ENCODE measurements around the gene ZNF445. TPM values are rescaled to one million over a fixed set of nuclear protein-coding genes. Genes with fewer than 3 reads are reported as not detected.
"Not testable (repeated sequence)": the region's sequence is repeated elsewhere in the genome, so short reads cannot be mapped to it uniquely, and the experiment has no call there.

The ZNF445 gene
- total RNA-seq, 1 donor from 2014 or later, result 16.7 TPM

GRCh38 chr3:44415421-44415820, 62.0 kb downstream of the ZNF445 start:
- DNase-seq (ENCODE audit: low spot score), result no peak
- intact Hi-C loops (cut with DNase I), result no loop called here

GRCh38 chr3:44414517-44415090, 62.9 kb downstream of the ZNF445 start:
- no peak for DNase-seq (ENCODE audit: low spot score)
- intact Hi-C loops (cut with DNase I), result no loop called here

- no peak for DNase-seq (ENCODE audit: low spot score)
- intact Hi-C loops (cut with DNase I), result no loop called here
Measured at GRCh38 chr3:44412365-44412764, 65.1 kb downstream of the ZNF445 start.

GRCh38 chr3:44411031-44411645, 66.3 kb downstream of the ZNF445 start:
- intact Hi-C loops (cut with DNase I), result no loop called here
- no peak for DNase-seq (ENCODE audit: low spot score)

- intact Hi-C loops (cut with DNase I), result no loop called here
- DNase-seq (ENCODE audit: low spot score), result no peak
Measured at GRCh38 chr3:44409640-44410410, 67.6 kb downstream of the ZNF445 start.

GRCh38 chr3:44402548-44402947, 74.9 kb downstream of the ZNF445 start:
- intact Hi-C loops (cut with DNase I), result no loop called here
- no peak for DNase-seq (ENCODE audit: low spot score)

- DNase-seq (ENCODE audit: low spot score), result no peak
- intact Hi-C loops (cut with DNase I), result no loop called here
Measured at GRCh38 chr3:44400771-44401170, 76.7 kb downstream of the ZNF445 start.

GRCh38 chr3:44398853-44399252, 78.6 kb downstream of the ZNF445 start:
- no peak for DNase-seq (ENCODE audit: low spot score)
- intact Hi-C loops (cut with DNase I), result no loop called here

GRCh38 chr3:44398271-44398670, 79.2 kb downstream of the ZNF445 start:
- DNase-seq (ENCODE audit: low spot score); intact Hi-C loops (cut with DNase I): not testable (repeated sequence)

GRCh38 chr3:44396200-44397171, 81.0 kb downstream of the ZNF445 start:
- DNase-seq (ENCODE audit: low spot score), result no peak
- intact Hi-C loops (cut with DNase I), result no loop called here

GRCh38 chr3:44395714-44396113, 81.8 kb downstream of the ZNF445 start:
- no peak for DNase-seq (ENCODE audit: low spot score)
- intact Hi-C loops (cut with DNase I), result no loop called here

- no peak for DNase-seq (ENCODE audit: low spot score)
- intact Hi-C loops (cut with DNase I), result no loop called here
Measured at GRCh38 chr3:44392489-44392888, 85.0 kb downstream of the ZNF445 start.

- intact Hi-C loops (cut with DNase I), result no loop called here
- DNase-seq (ENCODE audit: low spot score), result no peak
Measured at GRCh38 chr3:44387404-44387803, 90.1 kb downstream of the ZNF445 start.

Other genes with a start within 250 kb of the ZNF445 start
- gene TOPAZ1, start 235.8 kb downstream of the ZNF445 start, total RNA-seq, result not detected
- gene TCAIM, start 138.9 kb downstream of the ZNF445 start, total RNA-seq, result 36.5 TPM
- gene ZKSCAN7, start 77.5 kb upstream of the ZNF445 start, total RNA-seq, result 2.3 TPM
- 1.8 TPM for gene ZNF660, start 107.3 kb upstream of the ZNF445 start, total RNA-seq
- gene ZNF197, start 147.4 kb upstream of the ZNF445 start, total RNA-seq, result 13.6 TPM
- gene ZNF35, start 171.1 kb upstream of the ZNF445 start, total RNA-seq, result 6.6 TPM
- 3.9 TPM for gene ZNF502, start 235.0 kb upstream of the ZNF445 start, total RNA-seq

Measured in cardiac septum (tissue), 1 donor.